ENCODE data around the gene MAPKAPK3. TPM values are rescaled to one million over a fixed set of nuclear protein-coding genes. Genes with fewer than 3 reads are reported as not detected.

Gene MAPKAPK3
- total RNA-seq, 1 donor from 2014 or later = 35.9 TPM

DNA sequence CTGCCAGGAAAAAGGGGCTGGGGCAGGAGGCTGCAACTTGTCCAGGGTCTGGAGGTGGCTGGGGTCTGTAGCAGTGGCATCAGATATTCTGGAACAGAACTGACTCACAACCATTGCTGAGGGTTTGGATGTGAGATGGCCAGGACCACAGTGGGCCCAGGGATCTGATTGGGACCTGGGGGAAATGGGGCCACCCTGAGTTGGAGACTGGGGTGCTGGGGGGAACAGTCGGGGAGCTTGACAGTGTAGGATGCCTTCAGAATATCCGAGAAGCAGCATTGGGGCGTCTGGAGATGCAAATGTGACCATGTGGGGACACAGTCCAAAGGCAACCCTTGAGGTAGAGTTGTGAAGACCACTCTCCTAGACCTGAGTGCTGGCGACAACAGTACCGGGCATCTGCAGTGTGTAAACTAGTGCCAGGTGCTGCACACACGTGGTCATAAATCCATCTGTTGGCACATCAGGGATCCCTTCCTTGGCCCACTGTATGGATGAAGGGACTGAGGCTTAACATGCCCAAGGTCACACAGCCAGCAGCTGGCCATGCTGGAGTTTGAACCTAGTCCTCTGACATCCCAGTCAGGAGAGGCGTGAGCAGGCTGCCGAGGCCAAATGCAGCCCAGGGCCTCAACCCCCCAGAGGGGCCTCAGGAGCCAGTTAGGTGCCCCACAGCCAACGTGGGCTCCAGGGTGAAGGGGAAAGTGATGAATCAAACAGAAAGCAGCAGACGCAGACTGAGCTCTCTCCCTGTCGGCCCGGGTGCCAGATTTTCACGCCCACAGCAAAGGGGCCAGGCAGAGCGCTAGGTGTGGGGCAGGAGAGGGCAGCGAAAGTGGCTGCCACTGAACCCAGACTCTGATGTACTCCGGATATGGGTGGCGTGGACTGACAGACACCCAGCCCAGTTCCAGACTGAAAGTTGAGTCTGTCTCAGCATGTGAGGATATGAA lies 28.9 kb upstream of the MAPKAPK3 start:
- DNase-seq (ENCODE audit: low spot score in 2 of 2, unreplicated experiment in 2 of 2) = no peak
- TF ChIP-seq, protein P1, sequence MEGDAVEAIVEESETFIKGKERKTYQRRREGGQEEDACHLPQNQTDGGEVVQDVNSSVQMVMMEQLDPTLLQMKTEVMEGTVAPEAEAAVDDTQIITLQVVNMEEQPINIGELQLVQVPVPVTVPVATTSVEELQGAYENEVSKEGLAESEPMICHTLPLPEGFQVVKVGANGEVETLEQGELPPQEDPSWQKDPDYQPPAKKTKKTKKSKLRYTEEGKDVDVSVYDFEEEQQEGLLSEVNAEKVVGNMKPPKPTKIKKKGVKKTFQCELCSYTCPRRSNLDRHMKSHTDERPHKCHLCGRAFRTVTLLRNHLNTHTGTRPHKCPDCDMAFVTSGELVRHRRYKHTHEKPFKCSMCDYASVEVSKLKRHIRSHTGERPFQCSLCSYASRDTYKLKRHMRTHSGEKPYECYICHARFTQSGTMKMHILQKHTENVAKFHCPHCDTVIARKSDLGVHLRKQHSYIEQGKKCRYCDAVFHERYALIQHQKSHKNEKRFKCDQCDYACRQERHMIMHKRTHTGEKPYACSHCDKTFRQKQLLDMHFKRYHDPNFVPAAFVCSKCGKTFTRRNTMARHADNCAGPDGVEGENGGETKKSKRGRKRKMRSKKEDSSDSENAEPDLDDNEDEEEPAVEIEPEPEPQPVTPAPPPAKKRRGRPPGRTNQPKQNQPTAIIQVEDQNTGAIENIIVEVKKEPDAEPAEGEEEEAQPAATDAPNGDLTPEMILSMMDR (IDR thresholded peaks at IDR 0.05; ENCODE audit: unreplicated experiment) = no peak
- H3K4me1 Mint-ChIP-seq = peaks cover 5% of the 10 kb centered on the region
- H3K4me3 Mint-ChIP-seq = no peak overlapping the region
- H3K27ac Mint-ChIP-seq = no peak overlapping the region
- H3K36me3 Mint-ChIP-seq = peaks cover 7% of the 10 kb centered on the region
- H3K27me3 Mint-ChIP-seq (ENCODE audit: low read depth) = no peaks in the 10 kb centered on the region
- H3K9me3 Mint-ChIP-seq = no peaks in the 10 kb centered on the region

DNA sequence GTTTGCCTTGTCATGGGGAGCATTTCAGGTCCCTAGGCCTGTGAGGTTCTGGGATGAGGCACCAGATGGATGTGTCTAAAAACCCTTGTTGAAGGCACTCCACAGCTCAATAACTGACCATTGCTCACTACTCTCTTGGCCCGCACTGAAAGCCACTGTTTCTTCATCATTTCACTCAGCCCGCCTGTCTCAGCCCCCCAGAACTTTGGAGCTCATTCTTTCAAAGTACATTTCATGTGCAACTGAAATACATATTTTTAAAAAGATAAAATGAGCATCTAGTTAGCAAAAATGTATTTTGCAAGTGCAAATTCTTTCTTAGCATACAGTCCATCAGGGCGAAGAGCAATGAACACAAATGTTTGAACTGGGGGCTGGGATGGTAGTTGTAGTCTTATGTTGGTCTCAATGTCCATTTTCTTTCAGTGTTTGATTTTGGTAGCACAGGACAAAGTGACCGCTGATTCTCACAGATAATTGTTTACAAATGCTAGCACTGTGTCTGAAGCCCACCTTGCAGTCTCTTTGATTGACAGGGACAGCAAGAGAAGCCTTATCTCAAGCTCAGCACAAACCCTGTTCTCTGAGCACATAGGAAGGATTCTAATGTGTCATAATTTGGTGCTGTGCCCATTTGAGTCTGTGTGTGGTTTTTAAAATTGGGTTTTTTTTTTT lies 28.1 kb upstream of the MAPKAPK3 start:
- Mint-ChIP-seq H3K4me3 (no peak overlapping the region), H3K36me3 (peaks cover 7% of the 10 kb centered on the region), H3K4me1 (peaks cover 8% of the 10 kb centered on the region), H3K9me3 (no peaks in the 10 kb centered on the region), H3K27ac (no peak overlapping the region), H3K27me3 (ENCODE audit: low read depth) (no peaks in the 10 kb centered on the region)
- TF ChIP-seq, protein P1 (IDR thresholded peaks at IDR 0.05; ENCODE audit: unreplicated experiment) = no peak
- no peak for DNase-seq (ENCODE audit: low spot score in 2 of 2, unreplicated experiment in 2 of 2)

DNA sequence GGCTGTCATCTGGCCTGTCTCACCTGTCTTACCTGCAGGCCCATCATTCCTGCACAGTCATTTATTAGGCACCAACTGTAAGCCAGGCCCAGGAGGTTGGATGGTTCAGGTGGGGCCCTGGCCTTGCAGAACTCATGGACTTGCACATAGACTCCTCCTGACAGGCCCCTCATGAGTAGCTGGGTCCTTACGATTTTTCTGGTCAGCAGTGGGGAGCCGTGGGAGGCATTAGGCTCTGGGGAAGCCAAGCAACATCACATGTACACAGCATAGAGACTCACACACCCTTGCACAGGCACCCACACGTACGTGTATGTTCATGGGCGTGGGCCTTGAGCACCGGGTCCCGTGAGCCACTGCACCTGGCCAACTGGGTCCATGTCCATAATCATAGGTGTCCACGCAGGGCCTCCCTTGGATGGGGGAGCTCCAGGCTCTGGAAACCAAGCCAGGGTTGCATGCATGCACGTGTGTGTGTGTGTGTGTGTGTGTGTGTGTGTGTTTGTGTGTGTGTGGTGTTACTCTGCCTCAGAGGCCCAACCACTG lies 25.7 kb upstream of the MAPKAPK3 start:
- Mint-ChIP-seq H3K27me3 (ENCODE audit: low read depth) (no peaks in the 10 kb centered on the region), H3K4me1 (peaks cover 8% of the 10 kb centered on the region), H3K27ac (no peak overlapping the region), H3K36me3 (no peaks in the 10 kb centered on the region), H3K4me3 (no peak overlapping the region), H3K9me3 (no peaks in the 10 kb centered on the region)
- TF ChIP-seq, protein P1 (IDR thresholded peaks at IDR 0.05; ENCODE audit: unreplicated experiment) = no peak
- DNase-seq (ENCODE audit: low spot score in 2 of 2, unreplicated experiment in 2 of 2) = no peak

DNA sequence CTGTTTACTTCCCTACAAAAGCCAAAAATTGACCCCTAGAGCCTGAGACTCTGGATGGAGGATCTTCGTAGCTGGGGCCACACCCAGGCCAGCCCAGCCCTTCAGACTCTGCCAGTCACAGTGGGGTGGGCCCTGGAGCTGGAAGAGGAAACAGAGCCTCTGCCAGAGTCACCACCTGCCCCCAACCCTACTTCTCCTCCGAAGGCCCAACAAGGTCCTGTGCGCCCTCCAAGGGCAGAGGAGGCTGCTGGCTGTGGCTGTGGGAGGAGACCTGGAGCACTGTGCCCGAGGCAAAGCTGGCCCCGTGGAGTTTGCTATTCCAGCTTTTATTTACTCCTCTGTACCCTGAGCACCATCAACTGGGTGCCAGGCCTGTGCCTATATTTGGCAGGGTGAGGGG lies 24.4 kb upstream of the MAPKAPK3 start:
- Mint-ChIP-seq H3K27me3 (ENCODE audit: low read depth) (no peaks in the 10 kb centered on the region), H3K27ac (no peak overlapping the region), H3K4me1 (peaks cover 8% of the 10 kb centered on the region), H3K9me3 (no peaks in the 10 kb centered on the region), H3K4me3 (no peak overlapping the region), H3K36me3 (no peaks in the 10 kb centered on the region)
- TF ChIP-seq, protein P1 (IDR thresholded peaks at IDR 0.05; ENCODE audit: unreplicated experiment) = no peak
- DNase-seq (ENCODE audit: low spot score in 2 of 2, unreplicated experiment in 2 of 2) = no peak

DNA sequence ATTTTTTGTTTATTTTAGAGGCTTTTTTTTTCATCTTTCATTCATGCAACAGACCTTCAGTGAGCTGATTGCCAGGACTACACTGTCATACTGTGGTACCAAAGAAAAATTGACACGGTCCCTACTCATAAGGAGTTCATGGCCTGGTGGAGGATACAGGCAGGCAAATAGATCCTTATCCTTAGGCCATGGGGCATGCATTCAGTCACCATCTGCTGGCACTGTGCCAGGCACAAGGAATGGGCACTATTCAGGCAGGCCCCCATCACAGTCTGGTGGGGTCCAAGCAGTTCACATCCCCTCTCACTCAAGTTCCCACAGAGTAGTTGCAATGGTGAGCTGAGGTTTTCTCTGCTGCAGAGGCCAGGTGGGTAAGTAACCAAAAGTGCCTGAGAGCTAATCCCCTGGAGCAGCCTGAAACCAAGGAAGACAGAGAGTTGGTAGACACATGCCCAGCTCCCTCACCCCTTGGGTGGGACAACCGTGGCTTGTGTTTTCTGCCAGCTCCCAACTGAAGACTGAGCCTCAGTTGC lies 22.6 kb upstream of the MAPKAPK3 start:
- Mint-ChIP-seq H3K4me1 (peaks cover 14% of the 10 kb centered on the region), H3K4me3 (no peak overlapping the region), H3K36me3 (no peaks in the 10 kb centered on the region), H3K27ac (no peak overlapping the region), H3K9me3 (no peaks in the 10 kb centered on the region), H3K27me3 (ENCODE audit: low read depth) (no peaks in the 10 kb centered on the region)
- TF ChIP-seq, protein P1 (IDR thresholded peaks at IDR 0.05; ENCODE audit: unreplicated experiment) = no peak
- DNase-seq (ENCODE audit: low spot score in 2 of 2, unreplicated experiment in 2 of 2) = no peak

All from mesothelial cell of epicardium (in vitro differentiated cells).